Uterus (tissue), 4 donors: ENCODE results near the gene SOX5. TPM values are rescaled to one million over a fixed set of nuclear protein-coding genes. Genes with fewer than 3 reads are reported as not detected.

ENCODE experiments used
- DNase-seq, 2 donors: peaks; one replicate each; pipeline ENCODE4 v3.0.0-alpha.2; 2019 to 2020
- H3K27ac ChIP-seq, 2 donors: fragments of 200-600 bp; sonication (generic); 1 replicate in 1 of 2; 2 replicates in 1 of 2; pipeline ENCODE4 v1.5.1; 2016 to 2018
- H3K27me3 ChIP-seq, 2 donors: fragments of 200-600 bp; sonication (generic); one replicate each; pipeline ENCODE4 v1.5.1; 2018 to 2019; ENCODE audit warnings: control low read depth in 1 of 2
- H3K36me3 ChIP-seq, 2 donors: fragments of 200-600 bp; sonication (generic); one replicate each; pipeline ENCODE4 v1.5.1; 2019; ENCODE audit warnings: control low read depth in 1 of 2
- H3K4me1 ChIP-seq, 2 donors: fragments of 200-600 bp; sonication (generic); one replicate each; pipeline ENCODE4 v1.5.1; 2018 to 2019; ENCODE audit warnings: control low read depth in 1 of 2
- H3K4me3 ChIP-seq, 2 donors: fragments of 200-600 bp; sonication (generic); 1 replicate in 1 of 2; 2 replicates in 1 of 2; pipeline ENCODE4 v1.5.1; 2018 to 2019; ENCODE audit warnings: mild to moderate bottlenecking in 1 of 2
- H3K9me3 ChIP-seq, 2 donors: fragments of 200-600 bp; sonication (generic); one replicate each; pipeline ENCODE4 v1.5.1; 2019; ENCODE audit warnings: control low read depth in 1 of 2
- CTCF ChIP-seq, 4 experiments: fragments of 200-600 bp in 2 of 4; fragments of 450-650 bp in 2 of 4; sonication (generic) in 2 of 4; IDR thresholded peaks; one replicate each; pipeline ENCODE4 v1.5.1; 2016 to 2019; ENCODE audit warnings: antibody characterized with exemption in 4 of 4, mild to moderate bottlenecking in 2 of 4, moderate library complexity in 1 of 4
- POLR2A ChIP-seq, 2 donors: fragments of 450-650 bp; IDR thresholded peaks; one replicate each; pipeline ENCODE4 v1.6.1; 2016; ENCODE audit warnings: antibody characterized with exemption in 2 of 2, mild to moderate bottlenecking in 1 of 2, moderate library complexity in 1 of 2
- intact Hi-C: fragments of 100-400 bp; cut with DNase I; formaldehyde crosslinking; loops from one replicate; pipeline ENCODE4 v1.15.1; 2023; ENCODE audit warnings: low total_unique reads
- total RNA-seq, 4 donors: library from RNA; depleted of rRNA in 3 of 4; stranded (reverse); fragments of >200 nt in 3 of 4; gene quantifications; one replicate each; pipeline versions ENCODE4 v1.1.0 to v1.2.4, GENCODE V29; 2014 to 2023
- donor health status: DM: yes; HTN: yes; CAD: no.

Gene SOX5
- 10 to 100 TPM in 3 of 4 donors, 1 to 10 TPM in 1; 9.1 to 69.5 (median 31.2) TPM for total RNA-seq

- intact Hi-C loops: no loop called here
- peak within 1 kb of the TSS in 1 of 2 donors; percentile 2 for H3K27ac ChIP-seq
- DNase-seq: peak in 1 of 2 donors; percentile 18
These were observed at the start of gene SOX5 for GRCh38 chr12:23949348-23950209. TSS of gene SOX5 (minus strand) at chr12:23949670. CDS start at chr12:23949601, 69 bp downstream.

GRCh38 chr12:23987046-23987445, 37.6 kb upstream of the SOX5 start:
- intact Hi-C loops: no loop called here
- no peak for DNase-seq
- no peak overlapping the region for H3K27ac ChIP-seq
- no peaks in the 10 kb centered on the region for H3K27me3 ChIP-seq
- H3K4me1 ChIP-seq: no peaks in the 10 kb centered on the region
- H3K36me3 ChIP-seq: no peaks in the 10 kb centered on the region
- H3K9me3 ChIP-seq: no peaks in the 10 kb centered on the region
- TF ChIP-seq CTCF (IDR thresholded peaks at IDR 0.05): no peak
- H3K4me3 ChIP-seq: no peak overlapping the region

More at GRCh38 chr12:23949348-23950209, at the start of gene SOX5:
- TF ChIP-seq CTCF (IDR thresholded peaks at IDR 0.05): peak in 2 of 4 experiments; percentile 30 to 36
- no peak for TF ChIP-seq POLR2A (IDR thresholded peaks at IDR 0.05)
- Histone ChIP-seq H3K4me3 (peak within 1 kb of the TSS; percentile 32 to 39), H3K4me1 (no peaks in the 10 kb centered on the region), H3K27me3 (no peaks in the 10 kb centered on the region), H3K9me3 (no peaks in the 10 kb centered on the region), H3K36me3 (no peaks in the 10 kb centered on the region)

- DNase-seq: no peak
- intact Hi-C loops: no loop called here
- no peak overlapping the region for H3K27ac ChIP-seq
- H3K27me3 ChIP-seq: no peaks in the 10 kb centered on the region
- no peaks in the 10 kb centered on the region for H3K36me3 ChIP-seq
- H3K9me3 ChIP-seq: no peaks in the 10 kb centered on the region
- no peak for TF ChIP-seq POLR2A (IDR thresholded peaks at IDR 0.05)
- TF ChIP-seq CTCF (IDR thresholded peaks at IDR 0.05): no peak
- H3K4me3 ChIP-seq: no peak overlapping the region
- no peaks in the 10 kb centered on the region for H3K4me1 ChIP-seq
These were observed 31.4 kb upstream of the SOX5 start for GRCh38 chr12:23980826-23981225.

- Histone ChIP-seq H3K27ac (no peak overlapping the region), H3K27me3 (no peaks in the 10 kb centered on the region), H3K36me3 (no peaks in the 10 kb centered on the region), H3K4me3 (no peak overlapping the region), H3K4me1 (no peaks in the 10 kb centered on the region), H3K9me3 (no peaks in the 10 kb centered on the region)
- intact Hi-C loops: no loop called here
- no peak for TF ChIP-seq CTCF (IDR thresholded peaks at IDR 0.05)
- TF ChIP-seq POLR2A (IDR thresholded peaks at IDR 0.05): no peak
- no peak for DNase-seq
These were observed 15.3 kb upstream of the SOX5 start for GRCh38 chr12:23964812-23965211.

GRCh38 chr12:23959826-23960225, 10.4 kb upstream of the SOX5 start:
- Histone ChIP-seq H3K36me3 (no peaks in the 10 kb centered on the region), H3K27me3 (no peaks in the 10 kb centered on the region), H3K4me1 (no peaks in the 10 kb centered on the region), H3K27ac (no peak overlapping the region), H3K9me3 (no peaks in the 10 kb centered on the region), H3K4me3 (no peak overlapping the region)
- TF ChIP-seq CTCF (IDR thresholded peaks at IDR 0.05) (no peak), POLR2A (IDR thresholded peaks at IDR 0.05) (no peak)
- intact Hi-C loops: no loop called here
- no peak for DNase-seq
